Thymus (tissue), 11 donors: ENCODE data around the gene TTC3. TPM values are rescaled to one million over a fixed set of nuclear protein-coding genes. Genes with fewer than 3 reads are reported as not detected.

Experiments
- DNase-seq, 9 donors: peaks; one replicate each; pipeline ENCODE4 v3.0.0-alpha.2; 2013; ENCODE audit warnings: low spot score in 9 of 9, low read depth in 6 of 9, missing footprints in 1 of 9
- H3K27ac ChIP-seq, 2 donors: one replicate each; pipeline ENCODE4 v1.5.1; 2013; ENCODE audit warnings: control low read depth in 1 of 2, low read depth in 1 of 2, low read length in 1 of 2, mild to moderate bottlenecking in 1 of 2, moderate library complexity in 1 of 2
- H3K27me3 ChIP-seq, 2 donors: one replicate each; pipeline ENCODE4 v1.5.1; 2013; ENCODE audit warnings: low read length in 1 of 2; ENCODE audit not compliant: control insufficient read depth in 2 of 2, insufficient read depth in 1 of 2
- H3K36me3 ChIP-seq, 2 donors: one replicate each; pipeline ENCODE4 v1.5.1; 2013; ENCODE audit warnings: low read length in 1 of 2, mild to moderate bottlenecking in 1 of 2, moderate library complexity in 1 of 2; ENCODE audit not compliant: control insufficient read depth in 2 of 2, insufficient read depth in 2 of 2
- H3K4me1 ChIP-seq, 2 donors: one replicate each; pipeline ENCODE4 v1.5.1; 2013; ENCODE audit warnings: low read length in 2 of 2; ENCODE audit not compliant: control insufficient read depth in 2 of 2, insufficient read depth in 2 of 2
- H3K4me3 ChIP-seq, 2 donors: one replicate each; pipeline ENCODE4 v1.5.1; 2013; ENCODE audit warnings: low read length in 2 of 2, control low read depth in 1 of 2, mild to moderate bottlenecking in 1 of 2
- H3K9me3 ChIP-seq, 2 donors: one replicate each; pipeline ENCODE4 v1.5.1; 2013; ENCODE audit warnings: low read length in 1 of 2, mild to moderate bottlenecking in 1 of 2; ENCODE audit not compliant: control insufficient read depth in 2 of 2, insufficient read depth in 1 of 2
- WGBS: extraction: QIAGEN DNeasy Blood & Tissue Kit; methylation state at CpG from one replicate; pipeline ENCODE4 v1.1.7; 2013; 5-methylcytosine and 5-hydroxymethylcytosine counted together
- polyA plus RNA-seq: library from polyadenylated mRNA; stranded (reverse); fragments of 200-250 nt; gene quantifications from one replicate; pipeline ENCODE4 v1.2.3, GENCODE V29; 2013
- total RNA-seq: library from RNA; stranded (reverse); fragments of 120-200 nt; gene quantifications from one replicate; pipeline ENCODE4 v1.2.4, GENCODE V29; 2013
- donor health status: healthy.

Gene TTC3
- total and polyA plus RNA-seq, 2 donors: 37.7 to 80.2 TPM

DNA sequence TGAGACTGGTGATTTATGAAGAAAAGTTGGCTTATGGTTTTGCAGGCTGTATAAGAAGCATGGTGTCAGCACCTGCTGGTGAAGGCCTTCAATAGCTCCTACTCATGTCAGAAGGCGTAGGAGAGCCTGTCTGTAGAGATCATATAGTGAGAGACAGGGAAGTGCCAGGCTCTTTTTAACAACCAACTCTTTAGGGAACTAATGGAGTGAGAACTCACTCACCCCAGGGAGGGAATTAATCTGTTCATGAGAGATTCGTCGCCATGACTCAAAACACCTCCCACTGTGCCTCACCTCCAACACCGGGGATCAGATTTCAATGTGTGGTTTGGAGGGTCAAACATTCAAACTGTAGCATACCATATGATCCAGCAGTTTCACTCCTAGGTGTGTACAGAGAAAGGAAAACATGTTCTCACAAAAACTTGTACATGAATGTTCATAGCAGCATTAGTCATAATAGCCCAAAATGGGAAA, 72.6 kb downstream of the TTC3 start:
- H3K4me1 ChIP-seq: no peaks in the 10 kb centered on the region
- DNase-seq: no peak
- WGBS: 98% methylated on average over 4 of the region's 4 CpGs
- H3K27me3 ChIP-seq: no peaks in the 10 kb centered on the region
- H3K27ac ChIP-seq: no peak overlapping the region
- H3K36me3 ChIP-seq: peaks cover 10 to 31% of the 10 kb centered on the region in 2 donors
- H3K4me3 ChIP-seq: no peak overlapping the region
- no peaks in the 10 kb centered on the region for H3K9me3 ChIP-seq

DNA sequence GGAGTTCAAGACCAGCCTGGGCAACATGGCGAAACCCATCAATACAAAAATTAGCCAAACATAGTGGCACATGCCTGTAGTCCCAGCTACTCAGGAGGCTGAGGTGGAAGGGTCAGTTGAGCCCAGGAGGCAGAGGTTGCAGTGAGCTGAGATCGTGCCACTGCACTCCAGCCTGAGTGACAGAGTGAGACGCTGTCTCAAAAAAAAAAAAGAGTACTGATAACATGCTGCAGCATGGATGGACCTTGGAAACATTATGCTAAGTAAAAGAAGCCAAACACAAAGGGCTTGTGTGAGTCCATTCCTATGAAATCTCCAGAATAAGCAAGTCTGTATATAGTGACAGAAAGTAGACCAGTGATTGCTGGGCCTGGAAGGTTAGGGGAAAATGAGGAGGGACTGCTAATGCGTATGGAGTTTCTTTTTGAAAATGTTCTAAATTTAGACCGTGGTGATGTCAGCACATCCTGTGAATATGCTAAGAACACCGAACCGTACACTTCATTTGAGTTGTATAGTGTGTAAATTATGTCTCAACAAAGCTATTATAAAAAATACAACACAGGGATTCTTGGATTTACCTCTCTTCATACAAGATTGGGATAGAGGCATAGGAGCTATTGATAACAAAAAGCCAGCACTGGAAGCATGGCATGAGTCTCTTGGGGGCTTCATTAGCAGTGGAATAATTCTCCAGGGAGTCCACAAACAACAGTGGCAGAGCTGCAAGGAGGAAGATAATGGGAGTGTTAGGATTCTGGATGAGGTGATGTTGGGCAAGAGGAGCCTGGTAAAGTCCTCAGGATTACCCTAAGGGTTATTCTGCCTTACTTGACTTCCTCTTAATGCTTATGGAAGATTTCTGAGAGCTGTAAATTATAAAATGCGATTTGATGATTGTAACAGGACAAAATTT, 73.5 kb downstream of the TTC3 start:
- Histone ChIP-seq H3K9me3 (no peaks in the 10 kb centered on the region), H3K4me1 (no peaks in the 10 kb centered on the region), H3K27me3 (no peaks in the 10 kb centered on the region), H3K4me3 (no peak overlapping the region), H3K36me3 (peaks cover 10 to 27% of the 10 kb centered on the region in 2 donors), H3K27ac (no peak overlapping the region)
- 90% methylated on average over 8 of the region's 8 CpGs for WGBS
- no peak for DNase-seq

DNA sequence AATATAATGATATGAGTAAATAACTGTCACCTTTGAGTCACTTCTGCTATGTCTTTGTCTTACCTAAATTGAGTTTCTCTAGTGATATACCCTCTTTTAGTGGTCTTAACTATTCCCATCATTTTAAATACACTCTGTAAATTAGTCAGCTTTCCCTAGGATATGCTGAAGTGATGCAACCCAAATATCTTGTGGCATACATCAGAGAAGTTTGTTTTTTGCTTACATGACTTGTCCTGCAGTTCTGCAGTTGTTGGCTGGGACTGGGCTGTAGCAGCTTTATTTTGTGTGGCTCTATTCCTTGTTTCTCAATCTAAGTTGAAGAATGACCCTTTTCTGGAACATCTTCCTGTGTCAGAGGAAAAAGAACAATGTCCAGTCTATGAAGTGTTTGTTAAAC, 76.4 kb downstream of the TTC3 start:
- peaks cover 10 to 38% of the 10 kb centered on the region in 2 donors for H3K36me3 ChIP-seq
- H3K4me1 ChIP-seq: no peaks in the 10 kb centered on the region
- no peak overlapping the region for H3K27ac ChIP-seq
- no peaks in the 10 kb centered on the region for H3K27me3 ChIP-seq
- H3K4me3 ChIP-seq: no peak overlapping the region
- no peaks in the 10 kb centered on the region for H3K9me3 ChIP-seq
- no peak for DNase-seq

DNA sequence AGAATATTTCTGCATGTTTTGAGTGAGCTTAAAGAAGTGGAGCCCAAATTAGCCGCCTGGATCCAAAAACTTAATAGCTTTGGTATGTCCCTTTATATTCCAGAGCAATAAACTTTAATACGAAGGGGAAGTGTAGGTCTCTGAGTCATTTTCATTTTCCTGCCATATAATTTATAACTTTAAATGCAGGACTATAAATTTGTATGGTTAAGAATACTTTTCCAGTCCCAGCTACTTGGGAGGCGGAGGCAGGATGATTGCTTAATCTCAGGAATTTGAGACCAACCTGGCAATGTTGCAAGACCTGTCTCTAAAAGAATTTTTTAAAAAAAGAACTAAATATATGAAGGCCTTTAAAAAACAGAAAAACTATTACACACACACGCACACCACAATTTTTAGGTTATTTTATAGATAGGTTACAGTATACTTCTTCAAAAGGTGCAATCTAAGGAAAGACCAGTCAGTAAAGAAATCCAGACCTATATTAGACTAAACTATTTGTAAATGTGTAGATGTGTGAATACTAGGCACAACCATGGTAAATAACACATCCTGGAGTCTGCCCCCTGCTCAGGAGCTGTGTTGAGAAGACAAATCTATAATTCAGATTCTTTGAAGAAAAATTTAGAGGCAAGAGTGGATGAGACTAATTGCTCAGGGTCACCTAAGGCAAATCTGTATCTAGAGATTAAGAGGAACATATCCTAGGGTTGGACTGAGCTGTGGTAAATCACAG, 80.3 kb downstream of the TTC3 start:
- H3K36me3 ChIP-seq: peaks cover 4 to 37% of the 10 kb centered on the region in 2 donors
- H3K4me3 ChIP-seq: no peak overlapping the region
- no peak for DNase-seq
- 93% methylated on average over 4 of the region's 4 CpGs for WGBS
- no peaks in the 10 kb centered on the region for H3K4me1 ChIP-seq
- no peaks in the 10 kb centered on the region for H3K27me3 ChIP-seq
- no peak overlapping the region for H3K27ac ChIP-seq
- H3K9me3 ChIP-seq: no peaks in the 10 kb centered on the region

DNA sequence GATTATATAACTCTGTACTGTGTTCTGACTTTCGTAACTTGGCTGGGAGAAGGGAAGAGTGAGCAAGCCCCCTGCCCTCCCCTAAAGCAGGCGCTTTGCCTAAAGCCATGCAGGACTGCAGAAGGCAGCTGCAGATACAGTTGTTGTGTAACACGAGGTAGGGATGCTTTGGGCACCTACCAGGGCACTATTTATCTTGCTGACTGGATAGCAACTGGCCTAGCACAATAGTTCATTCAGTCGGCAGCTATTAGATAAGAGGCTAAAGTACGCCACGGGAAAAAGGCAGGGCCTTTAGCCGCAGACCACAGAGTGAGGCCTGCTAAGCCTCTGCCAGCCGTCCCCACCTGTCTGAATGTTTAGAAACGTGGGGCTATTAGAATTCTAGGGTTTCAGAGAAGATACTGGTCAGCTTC, 80.9 kb downstream of the TTC3 start:
- DNase-seq: no peak
- Histone ChIP-seq H3K27me3 (no peaks in the 10 kb centered on the region), H3K4me1 (no peaks in the 10 kb centered on the region), H3K36me3 (peaks cover 8 to 37% of the 10 kb centered on the region in 2 donors), H3K4me3 (no peak overlapping the region), H3K9me3 (no peaks in the 10 kb centered on the region), H3K27ac (no peak overlapping the region)
- 93% methylated on average over 9 of the region's 9 CpGs for WGBS

DNA sequence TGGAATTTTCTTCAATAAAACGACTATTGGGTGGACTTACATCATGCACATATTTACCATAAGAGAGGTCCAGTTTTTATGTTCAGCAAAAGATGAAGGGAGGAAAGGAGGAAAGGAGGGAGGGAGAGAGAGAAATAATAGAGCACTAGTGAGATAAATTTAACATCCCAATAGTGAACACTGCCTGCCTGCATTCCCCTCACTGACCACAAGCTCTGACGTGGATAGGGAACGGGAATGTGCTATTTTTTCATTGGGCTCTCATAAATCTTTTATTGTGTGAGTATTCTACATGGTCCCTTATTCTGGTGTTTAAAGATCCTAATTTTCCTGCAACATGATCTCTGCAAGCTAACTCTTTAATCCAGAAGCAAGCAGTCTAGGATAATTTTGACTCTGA, 82.1 kb downstream of the TTC3 start:
- no peaks in the 10 kb centered on the region for H3K9me3 ChIP-seq
- H3K4me3 ChIP-seq: no peak overlapping the region
- H3K4me1 ChIP-seq: no peaks in the 10 kb centered on the region
- no peaks in the 10 kb centered on the region for H3K27me3 ChIP-seq
- H3K27ac ChIP-seq: no peak overlapping the region
- H3K36me3 ChIP-seq: peaks cover 13 to 37% of the 10 kb centered on the region in 2 donors
- no peak for DNase-seq
- 97% methylated on average over 3 of the region's 3 CpGs for WGBS

DNA sequence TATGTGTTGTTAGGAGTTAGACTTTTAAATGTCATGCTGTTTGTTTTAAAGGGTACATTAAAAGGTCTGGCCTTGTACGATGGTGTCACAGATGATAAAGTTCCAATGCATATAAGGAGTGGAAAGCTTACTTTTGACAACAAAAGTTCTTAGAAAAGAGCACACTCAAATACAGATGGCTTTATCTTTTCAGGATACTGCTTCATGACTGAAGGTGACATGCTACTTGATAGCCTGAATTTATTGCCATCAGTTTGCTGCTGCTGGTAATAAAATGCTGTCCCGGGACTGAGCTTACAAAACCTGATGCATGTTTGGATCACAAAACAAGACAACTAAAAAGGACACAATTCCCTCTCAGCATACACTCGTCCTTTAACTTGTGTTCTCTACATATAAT, 84.9 kb downstream of the TTC3 start:
- Histone ChIP-seq H3K4me1 (no peaks in the 10 kb centered on the region), H3K4me3 (no peak overlapping the region), H3K27me3 (no peaks in the 10 kb centered on the region), H3K36me3 (peaks cover 16 to 46% of the 10 kb centered on the region in 2 donors), H3K27ac (no peak overlapping the region), H3K9me3 (no peaks in the 10 kb centered on the region)
- DNase-seq: no peak
- WGBS: over 99% methylated on average over 3 of the region's 3 CpGs

DNA sequence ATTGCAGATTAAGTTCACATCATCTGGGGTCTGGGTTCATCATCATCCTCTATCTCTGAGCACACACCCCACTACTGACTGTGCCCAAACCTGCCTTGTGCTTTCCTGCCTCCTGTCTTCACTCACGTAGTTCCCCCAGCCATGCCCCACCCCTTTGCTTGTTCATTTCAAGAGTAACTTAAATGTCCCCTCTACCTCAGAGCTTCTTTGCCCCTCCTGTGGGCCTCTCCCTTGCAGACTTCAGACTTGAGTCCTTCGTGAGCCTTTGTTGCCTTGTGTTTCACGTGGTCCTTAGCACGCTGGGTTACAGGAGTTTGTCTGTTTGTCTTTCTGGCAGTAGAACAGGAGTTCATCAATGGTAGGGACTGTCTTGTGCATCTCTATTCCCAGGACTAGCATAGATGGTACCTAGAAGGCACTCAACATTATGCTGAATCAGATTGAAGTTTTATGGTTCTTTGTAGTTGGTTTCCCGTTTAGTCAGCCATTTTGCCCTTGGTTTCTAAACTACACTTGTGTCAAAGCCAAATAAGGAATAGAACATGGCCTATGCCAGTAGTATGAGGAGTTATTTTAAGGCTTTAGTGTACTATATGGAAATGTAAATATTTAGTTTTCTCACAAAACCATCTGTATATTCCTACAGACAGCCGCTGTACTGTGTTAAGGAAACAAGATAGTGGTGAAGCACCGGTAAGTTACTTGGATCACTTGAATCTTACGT, 86.2 kb downstream of the TTC3 start:
- no peak for DNase-seq
- 94% methylated on average over 8 of the region's 8 CpGs for whole genome bisulfite sequencing
- H3K4me1 ChIP-seq: no peaks in the 10 kb centered on the region
- H3K27me3 ChIP-seq: no peaks in the 10 kb centered on the region
- H3K36me3 ChIP-seq: peaks cover 17 to 45% of the 10 kb centered on the region in 2 donors
- no peaks in the 10 kb centered on the region for H3K9me3 ChIP-seq
- H3K27ac ChIP-seq: no peak overlapping the region
- no peak overlapping the region for H3K4me3 ChIP-seq
